Measurements from ENCODE around the gene RPL7A.
"Not testable (repeated sequence)": the region's sequence is repeated elsewhere in the genome, so short reads cannot be mapped to it uniquely, and the experiment has no call there.

GRCh38 chr9:133327021-133327420 is 21.0 kb upstream of the RPL7A start:
- not testable (repeated sequence) for TF ChIP-seq CTCF (IDR thresholded peaks at IDR 0.05; ENCODE audit: low read depth, low read length); POLR2A (IDR thresholded peaks at IDR 0.05; ENCODE audit: extremely low read depth, insufficient read length); MAX (IDR thresholded peaks at IDR 0.05; ENCODE audit: low read depth, low read length)
